IPS-NIHi7 (cell line): ENCODE data around the gene NUP214.
"Not testable (repeated sequence)": the region's sequence is repeated elsewhere in the genome, so short reads cannot be mapped to it uniquely, and the experiment has no call there.

Experiments
- DNase-seq: peaks from one replicate; pipeline ENCODE4 v3.0.0; 2012; ENCODE audit warnings: mixed read lengths; ENCODE audit errors: extremely low spot score

NUP214 gene

GRCh38 chr9:131259432-131259898 is 134.1 kb downstream of the NUP214 start:
- DNase-seq: no peak

DNA sequence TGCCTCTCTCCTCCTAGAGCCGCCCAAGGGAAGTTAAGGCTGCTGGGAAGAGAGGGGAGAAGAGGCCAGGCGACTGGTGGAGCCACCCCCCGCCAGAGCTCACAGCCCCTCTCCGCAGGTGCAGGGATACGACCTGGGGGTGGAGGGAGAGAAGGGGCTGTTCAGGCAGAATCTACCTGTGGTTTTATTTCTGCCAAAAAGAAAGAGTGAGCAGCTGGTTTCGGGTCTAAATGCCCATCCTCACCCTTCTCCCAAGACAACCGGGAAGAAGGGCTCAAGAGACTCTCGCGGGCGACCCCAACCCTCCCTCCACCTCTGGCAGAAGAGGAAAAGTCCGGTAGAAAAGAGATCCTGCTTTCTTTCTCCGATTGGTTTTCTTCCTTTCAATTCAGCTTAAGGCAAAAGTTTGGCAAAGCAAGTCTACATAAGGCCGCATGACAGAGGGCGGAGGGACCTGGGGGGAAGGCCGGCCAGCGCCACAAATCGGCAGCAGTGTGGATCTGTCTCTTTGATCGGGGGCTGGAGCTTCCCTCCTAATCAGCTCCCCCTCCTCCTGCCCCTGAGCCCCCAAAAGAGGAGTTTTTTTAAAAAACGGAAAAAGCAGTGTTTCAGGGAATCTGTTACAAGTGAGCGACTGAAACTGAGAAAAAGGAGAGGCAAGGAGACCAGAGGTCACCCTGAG is 134.7 kb downstream of the NUP214 start:
- DNase-seq: no peak

GRCh38 chr9:131260751-131261452 is 135.5 kb downstream of the NUP214 start:
- no peak for DNase-seq

DNA sequence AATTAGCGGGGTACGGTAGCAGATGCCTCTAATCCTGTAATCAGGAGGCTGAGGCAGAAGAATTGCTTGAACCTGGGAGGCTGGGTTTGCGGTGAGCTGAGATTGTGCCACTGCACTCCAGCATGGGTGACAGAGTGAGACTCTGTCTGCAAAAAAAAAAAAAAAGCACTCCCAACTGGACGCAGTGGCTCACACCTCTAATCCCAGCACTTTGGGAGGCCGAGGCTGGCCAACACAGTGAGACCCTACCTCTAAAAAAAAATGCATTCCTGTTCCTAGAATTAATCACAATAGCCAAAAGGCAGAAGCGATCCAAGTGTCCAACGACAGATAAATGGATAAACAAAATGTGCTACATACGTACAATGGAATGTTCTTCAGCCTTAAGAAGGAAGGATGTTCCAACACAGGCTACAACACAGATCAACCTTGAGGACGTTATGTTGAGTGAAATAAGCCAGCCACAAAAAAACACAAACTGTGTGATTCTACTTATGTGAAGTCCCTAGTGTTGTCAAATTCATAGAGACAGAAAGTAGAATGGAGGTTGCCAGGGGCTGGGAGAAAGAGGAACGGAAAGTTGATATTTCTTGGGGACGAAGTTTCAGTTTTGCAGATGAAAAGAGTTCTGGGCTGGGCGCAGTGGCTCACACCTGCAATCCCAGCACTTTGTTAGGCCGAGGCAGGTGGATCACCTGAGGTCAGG is 137.1 kb downstream of the NUP214 start:
- no peak for DNase-seq

DNA sequence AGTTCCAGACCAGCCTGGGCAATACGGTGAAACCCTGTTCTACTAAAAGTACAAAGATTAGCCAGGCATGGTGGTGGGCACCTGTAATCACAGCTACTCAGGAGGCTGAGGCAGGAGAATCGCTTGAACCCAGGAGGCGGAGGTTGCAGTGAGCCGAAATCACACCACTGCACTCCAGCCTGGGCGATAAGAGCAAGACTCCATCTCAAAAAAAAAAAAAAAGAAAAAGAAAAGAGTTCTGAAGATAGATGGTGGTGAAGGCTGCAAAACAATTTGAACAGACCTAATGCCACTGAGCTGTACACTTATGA is 137.6 kb downstream of the NUP214 start:
- not testable (repeated sequence) for DNase-seq

GRCh38 chr9:131263701-131264100 is 138.3 kb downstream of the NUP214 start:
- DNase-seq: no peak

DNA sequence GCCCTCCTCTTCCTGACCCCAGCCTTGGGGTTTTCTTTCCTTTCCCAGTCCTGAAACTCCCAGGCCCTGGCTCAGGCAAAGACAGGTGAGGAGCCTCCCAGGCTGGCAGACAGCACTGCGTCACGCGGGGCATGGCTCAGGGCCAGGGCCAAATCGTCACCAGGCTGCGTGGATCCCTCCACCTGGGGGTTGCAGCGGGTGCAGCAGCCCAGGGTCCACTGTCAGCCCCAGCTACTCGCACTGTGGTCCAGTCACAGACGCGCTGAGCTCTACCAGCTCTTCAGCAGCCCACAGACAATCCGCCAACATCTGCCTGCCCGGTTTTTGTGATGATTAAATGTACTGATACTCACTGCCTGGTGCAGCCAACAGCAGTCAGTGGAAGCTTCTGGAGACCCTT is 138.8 kb downstream of the NUP214 start:
- DNase-seq: no peak

DNA sequence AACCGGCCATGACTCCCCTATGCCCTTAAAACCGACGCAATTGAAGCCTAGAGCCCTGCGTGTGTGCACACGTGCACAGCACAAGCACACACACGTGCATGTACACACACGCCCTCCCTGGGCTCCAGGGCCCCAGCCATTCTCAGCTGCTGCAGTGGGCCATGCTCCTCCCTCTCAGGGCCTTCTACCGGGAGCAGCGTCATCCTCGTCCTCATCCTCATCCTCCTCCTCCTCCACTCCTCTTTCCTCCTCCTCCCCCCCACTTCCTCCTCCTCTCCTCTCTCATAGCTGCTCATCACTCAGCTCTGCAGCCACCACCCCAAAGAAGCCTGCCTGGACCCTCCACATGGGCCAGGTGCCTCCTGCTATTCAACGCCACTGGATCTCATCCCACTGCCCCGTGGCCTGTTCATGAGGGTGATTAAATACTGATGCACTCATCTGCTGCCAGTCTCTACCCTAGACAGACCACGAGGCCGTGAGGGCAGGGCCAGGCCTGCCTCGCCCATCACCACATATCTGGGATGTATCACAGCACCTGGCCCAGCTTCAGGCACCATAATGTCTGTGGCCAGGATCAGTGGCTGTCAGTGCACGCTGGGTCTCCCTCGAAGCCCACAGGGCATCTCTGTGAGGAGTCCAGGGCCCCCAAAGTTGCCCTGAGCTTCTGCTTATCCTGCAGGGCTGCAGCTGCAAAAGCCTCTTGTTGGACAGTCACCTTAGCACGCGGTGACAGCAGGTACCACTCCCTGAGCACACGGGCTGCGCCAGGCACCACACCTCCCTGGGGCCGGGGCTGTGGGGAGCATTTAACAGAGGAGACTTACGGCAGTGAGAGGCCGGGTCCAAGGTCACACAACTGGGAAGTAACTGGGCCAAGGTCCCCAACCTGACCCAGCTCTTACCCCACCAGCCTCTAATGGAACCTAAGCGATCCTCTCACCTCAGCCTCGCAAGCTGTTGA is 141.2 kb downstream of the NUP214 start:
- no peak for DNase-seq

GRCh38 chr9:131270171-131271015 is 145.0 kb downstream of the NUP214 start:
- DNase-seq: no peak

DNA sequence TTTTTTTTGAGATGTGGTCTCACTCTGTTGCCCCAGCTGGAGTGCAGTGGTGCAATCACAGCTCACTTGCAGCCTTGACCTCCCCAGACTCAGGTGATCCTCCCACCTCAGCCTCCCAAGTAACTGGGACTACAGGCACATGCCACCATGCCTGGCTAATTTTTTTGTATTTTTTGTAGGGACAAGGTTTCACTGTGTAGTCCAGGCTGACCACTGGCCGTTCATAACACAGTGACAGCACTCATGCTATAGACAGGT is 145.6 kb downstream of the NUP214 start:
- not testable (repeated sequence) for DNase-seq

DNA sequence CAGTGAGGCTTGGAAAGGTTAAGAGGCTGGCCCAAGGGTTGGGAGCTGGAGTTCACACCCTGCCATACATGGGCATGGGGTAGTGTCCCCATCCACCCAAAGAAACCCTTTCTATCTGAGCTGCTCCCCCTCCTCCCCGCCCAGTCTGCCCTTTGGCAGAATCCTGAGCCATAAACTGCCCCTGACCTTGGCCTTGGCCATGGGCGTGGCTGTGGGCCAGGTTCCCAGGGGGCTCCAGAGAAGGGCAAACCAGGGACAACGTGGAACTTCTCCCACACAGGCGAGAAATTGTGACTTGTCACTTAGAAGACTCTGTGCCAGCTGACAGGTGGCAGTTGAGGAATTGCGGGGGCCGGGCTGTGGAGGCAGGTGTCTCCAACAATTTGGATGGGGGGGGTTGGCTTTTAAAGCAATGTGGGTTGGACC is 146.1 kb downstream of the NUP214 start:
- no peak for DNase-seq

DNA sequence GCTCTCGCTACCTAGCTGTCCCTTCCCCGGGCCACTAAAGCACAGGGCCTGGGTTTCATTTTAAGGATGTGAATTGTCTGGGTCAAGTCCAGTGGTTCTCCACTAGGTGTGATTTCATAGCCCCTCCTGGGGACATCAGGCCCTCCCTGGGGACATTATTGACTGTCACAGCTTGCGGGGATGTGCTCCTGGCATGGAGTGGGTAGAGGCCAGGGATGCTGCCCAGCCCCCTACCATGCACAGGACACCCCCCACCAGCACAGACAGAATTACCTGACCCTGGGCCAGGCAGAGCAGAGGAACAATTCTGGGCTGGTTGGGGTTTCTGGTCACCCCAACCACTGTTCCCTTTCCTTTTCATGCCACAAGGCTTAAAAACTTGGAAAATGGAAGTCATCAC is 146.8 kb downstream of the NUP214 start:
- DNase-seq: no peak

DNA sequence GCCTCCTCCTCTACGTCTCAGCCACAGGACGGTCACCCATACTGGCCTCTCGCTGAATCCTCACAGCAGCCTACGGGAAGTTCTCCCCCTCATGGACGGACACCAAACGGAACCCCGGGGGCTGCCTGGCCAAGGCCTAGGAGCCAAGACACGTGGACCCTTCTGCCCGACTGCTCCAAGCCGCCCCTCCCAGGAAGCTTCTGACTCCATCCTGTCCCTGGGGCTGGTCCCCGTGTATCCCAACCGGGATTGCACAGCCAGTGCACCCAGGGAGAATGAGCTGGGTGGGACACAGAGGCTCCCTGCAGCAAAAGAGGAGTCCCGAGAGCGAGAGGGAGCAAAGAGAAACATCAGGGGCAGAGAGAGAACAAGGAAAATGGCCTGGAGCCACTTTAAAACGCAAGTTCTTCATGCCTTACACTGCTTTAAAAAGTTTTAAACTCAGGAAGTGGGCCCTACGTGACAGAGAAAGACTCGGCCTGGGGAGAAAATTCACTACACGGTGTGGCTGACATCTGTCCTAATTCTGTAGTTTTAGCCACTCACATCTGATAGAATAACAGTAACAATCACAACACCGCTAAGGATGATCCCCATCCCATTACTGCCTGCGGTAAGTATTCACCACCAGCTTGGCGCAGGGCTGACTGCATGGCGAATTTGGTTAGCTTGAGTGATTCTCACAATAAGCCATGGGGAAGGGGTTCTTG is 147.9 kb downstream of the NUP214 start:
- no peak for DNase-seq

GRCh38 chr9:131273856-131274673 is 148.7 kb downstream of the NUP214 start:
- no peak for DNase-seq

- DNase-seq: no peak
These were observed 149.4 kb downstream of the NUP214 start for GRCh38 chr9:131274674-131275331.

- peak; percentile 70 for DNase-seq
These were observed 150.1 kb downstream of the NUP214 start for GRCh38 chr9:131275332-131276093.

DNA sequence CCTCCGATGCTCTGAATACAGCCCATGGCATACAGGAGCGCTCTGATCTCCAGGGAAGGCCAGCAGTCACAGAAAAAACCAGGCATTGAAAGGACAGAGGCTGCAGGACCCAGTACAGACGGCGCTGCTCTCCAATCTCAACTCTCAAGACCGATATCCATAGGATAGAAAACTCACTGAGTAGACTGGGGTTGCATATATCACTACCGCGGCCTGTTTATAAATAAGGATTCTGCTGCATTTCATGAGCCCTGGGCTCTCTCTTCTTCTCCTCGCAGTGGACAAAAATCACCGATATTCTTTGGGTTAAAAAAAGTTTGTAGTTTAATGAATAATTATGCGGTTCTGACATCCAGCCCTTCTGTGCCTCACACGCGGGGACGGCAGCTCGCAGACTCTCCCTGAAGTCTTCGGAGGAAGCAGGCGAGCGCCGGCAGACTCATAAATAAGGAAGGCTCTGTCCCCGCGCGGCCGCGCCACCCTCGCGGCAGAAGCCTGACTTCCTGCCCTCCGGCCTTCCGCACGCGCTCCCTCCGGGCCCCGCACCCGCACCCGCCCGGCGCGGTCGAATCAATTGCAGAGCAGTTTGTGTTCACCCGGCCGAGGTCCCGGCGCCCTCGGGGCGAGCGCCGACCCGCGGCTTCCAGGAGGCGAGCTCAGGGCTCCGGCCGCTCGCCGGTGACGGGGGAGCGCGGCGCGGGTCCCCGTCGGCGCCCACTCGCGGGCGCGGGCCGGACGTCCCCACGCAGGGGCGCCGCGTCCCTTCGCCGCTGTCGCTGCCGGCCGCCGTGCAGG is 150.9 kb downstream of the NUP214 start, which contains the start of gene FAM78A:
Gene FAM78A, minus strand, starts transcription at position 417 of the 795 bp plus-strand sequence. Its CDS starts 331 bp downstream, at position 86.
- DNase-seq: peak; percentile 51
